IMR-90 (cell line): Measurements from ENCODE around the gene CLEC2A. TPM values are rescaled to one million over a fixed set of nuclear protein-coding genes. Genes with fewer than 3 reads are reported as not detected.

Experiments
- ATAC-seq: fragments of 200-7000 bp; cut with Tn5 transposase; 2 replicates; pipeline ENCODE4 v1.9.1; 2020; ENCODE audit warnings: low read depth, mild to moderate bottlenecking, moderate library complexity
- BruUV-seq: library from RNA; stranded (reverse); fragments of 400-500 nt; replicated peaks from 2 replicates; lab custom pipeline; 2021; lab: Mats Ljungman, UMichigan
- CTCF ChIA-PET: fragments of 300-600 bp; formaldehyde crosslinking; extraction: SDS; loops from one replicate; lab custom pipeline; 2021; ENCODE audit warnings: antibody characterized with exemption; lab: Yijun Ruan, JAX
- POLR2A ChIA-PET: fragments of 300-600 bp; sonication (Branson Sonifier 250); formaldehyde crosslinking; loops from one replicate; lab custom pipeline; 2022; ENCODE audit warnings: antibody characterized with exemption; ENCODE audit not compliant: unreplicated experiment; lab: Charles Lee
- DNase-seq: peaks from one replicate; pipeline ENCODE4 v3.0.0; 2013
- H2AFZ ChIP-seq: replicated peaks from 2 replicates; pipeline ENCODE3; 2013; ENCODE audit warnings: low read length, mild to moderate bottlenecking; ENCODE audit not compliant: poor library complexity
- H2AK5ac ChIP-seq: 2 replicates; pipeline ENCODE4 v1.6.1; 2013; ENCODE audit warnings: low read depth, low read length, inconsistent platforms
- H2AK9ac ChIP-seq: replicated peaks from 2 replicates; pipeline ENCODE3; 2013; ENCODE audit warnings: mild to moderate bottlenecking, low read depth, low read length, moderate library complexity; ENCODE audit not compliant: poor library complexity
- H2BK120ac ChIP-seq: 2 replicates; pipeline ENCODE4 v1.6.1; 2013; ENCODE audit warnings: low read depth, low read length, inconsistent platforms
- H2BK15ac ChIP-seq: 3 replicates; pipeline ENCODE4 v1.6.1; 2013; ENCODE audit warnings: low read depth, low read length, inconsistent platforms
- H2BK20ac ChIP-seq: 2 replicates; pipeline ENCODE4 v1.6.1; 2013; ENCODE audit warnings: low read depth, mild to moderate bottlenecking, inconsistent platforms, low read length, moderate library complexity
- H2BK5ac ChIP-seq: 2 replicates; pipeline ENCODE4 v1.6.1; 2013; ENCODE audit warnings: mild to moderate bottlenecking, low read depth, low read length, inconsistent platforms; ENCODE audit not compliant: poor library complexity, severe bottlenecking
- H3K14ac ChIP-seq: replicated peaks from 2 replicates; pipeline ENCODE4 v1.6.1; 2013; ENCODE audit warnings: low read depth, low read length, inconsistent platforms
- H3K18ac ChIP-seq: 2 replicates; pipeline ENCODE4 v1.6.1; 2013; ENCODE audit warnings: low read depth, low read length, control low read depth
- H3K23ac ChIP-seq: 2 replicates; pipeline ENCODE4 v1.6.1; 2013; ENCODE audit warnings: low read depth, low read length, inconsistent platforms
- H3K27ac ChIP-seq: 2 replicates; pipeline ENCODE4 v1.5.1; 2013; ENCODE audit warnings: mild to moderate bottlenecking, control low read depth, low read length; ENCODE audit not compliant: insufficient read depth
- H3K27me3 ChIP-seq: 2 replicates; pipeline ENCODE4 v1.6.1; 2013; ENCODE audit warnings: low read length; ENCODE audit not compliant: control insufficient read depth, insufficient read depth
- H3K36me3 ChIP-seq: 2 replicates; pipeline ENCODE4 v1.6.1; 2013; ENCODE audit warnings: low read length, mixed read lengths; ENCODE audit not compliant: control insufficient read depth, insufficient read depth
- H3K4ac ChIP-seq: 2 replicates; pipeline ENCODE4 v1.6.1; 2013; ENCODE audit warnings: low read depth, low read length, inconsistent platforms
- H3K4me1 ChIP-seq: 2 replicates; pipeline ENCODE4 v1.6.1; 2013; ENCODE audit warnings: low read length, mixed read lengths; ENCODE audit not compliant: control insufficient read depth, insufficient read depth
- H3K4me2 ChIP-seq: 2 replicates; pipeline ENCODE4 v1.6.1; 2013; ENCODE audit warnings: low read depth, mild to moderate bottlenecking, control low read depth, low read length, moderate library complexity
- H3K4me3 ChIP-seq: 2 replicates; pipeline ENCODE4 v1.5.1; 2013; ENCODE audit warnings: low read depth, mild to moderate bottlenecking, control low read depth, low read length, moderate library complexity; ENCODE audit not compliant: insufficient read depth
- H3K56ac ChIP-seq: 2 replicates; pipeline ENCODE4 v1.6.1; 2013; ENCODE audit warnings: low read length, inconsistent platforms; ENCODE audit not compliant: insufficient read depth; ENCODE audit errors: extremely low read depth
- H3K79me1 ChIP-seq, 2 experiments: 2 replicates each; pipeline ENCODE4 v1.6.1; 2013; ENCODE audit warnings: low read length in 2 of 2, inconsistent platforms in 1 of 2, low read depth in 1 of 2
- H3K9ac ChIP-seq: 2 replicates; pipeline ENCODE4 v1.6.1; 2013; ENCODE audit warnings: low read depth, low read length, control low read depth
- H3K9me1 ChIP-seq: 2 replicates; pipeline ENCODE4 v1.6.1; 2013; ENCODE audit warnings: low read length, inconsistent platforms; ENCODE audit not compliant: insufficient read depth
- H3K9me3 ChIP-seq: 2 replicates; pipeline ENCODE4 v1.6.1; 2013; ENCODE audit warnings: low read length; ENCODE audit not compliant: control insufficient read depth, insufficient read depth
- H4K20me1 ChIP-seq: 2 replicates; pipeline ENCODE4 v1.6.1; 2013; ENCODE audit warnings: low read length, inconsistent platforms; ENCODE audit not compliant: insufficient read depth
- H4K5ac ChIP-seq: 2 replicates; pipeline ENCODE4 v1.6.1; 2013; ENCODE audit warnings: mild to moderate bottlenecking, low read depth, low read length, control low read depth
- H4K8ac ChIP-seq, 2 experiments: 2 replicates each; pipeline ENCODE4 v1.6.1; 2013; ENCODE audit warnings: low read depth in 2 of 2, low read length in 2 of 2, control low read depth in 1 of 2, inconsistent platforms in 1 of 2
- H4K91ac ChIP-seq: 2 replicates; pipeline ENCODE4 v1.6.1; 2013; ENCODE audit warnings: low read depth, low read length, inconsistent platforms; ENCODE audit not compliant: insufficient read depth
- MAFK ChIP-seq: IDR thresholded peaks from 2 replicates; pipeline ENCODE4 v1.6.1; 2012; ENCODE audit warnings: low read depth, low read length, improper control_type of control experiment
- MAZ ChIP-seq: IDR thresholded peaks from 2 replicates; pipeline ENCODE4 v1.6.1; 2012; ENCODE audit warnings: low read depth, mild to moderate bottlenecking, low read length, improper control_type of control experiment, moderate library complexity, borderline replicate concordance
- WGBS, 2 experiments: methylation state at CpG; one replicate each; pipeline versions ENCODE4 v1.1.5 to v1.1.7; 2013; ENCODE audit warnings: missing lambda C conversion rate in 2 of 2; ENCODE audit not compliant: insufficient read length in 1 of 2; ENCODE audit errors: extremely low coverage in 2 of 2; 5-methylcytosine and 5-hydroxymethylcytosine counted together
- dilution Hi-C: fragments of 300-500 bp; cut with HindIII; formaldehyde crosslinking; loops from one replicate; pipeline ENCODE4 v1.14.3; 2018; ENCODE audit warnings: low sequenced_read_pairs; ENCODE audit not compliant: unreplicated experiment
- in situ Hi-C: fragments of 300-500 bp; cut with MboI; formaldehyde crosslinking; loops from 3 replicates; pipeline ENCODE4 v1.14.3; 2019; ENCODE audit warnings: low sequenced_read_pairs, inconsistent platforms, mixed read lengths
- intact Hi-C: fragments of 100-400 bp; cut with micrococcal nuclease; formaldehyde crosslinking; loops from 2 replicates; pipeline ENCODE4 v1.10.0; 2022
- polyA plus RNA-seq, 3 experiments: library from polyadenylated mRNA; depleted of rRNA; stranded (reverse); fragments of >200 nt; gene quantifications; 2 replicates each; pipeline ENCODE4 v1.2.3, GENCODE V29; 2012; ENCODE audit warnings: low replicate concordance in 1 of 3
- total RNA-seq: library from RNA; depleted of rRNA; stranded (reverse); fragments of >200 nt; gene quantifications from 2 replicates; pipeline ENCODE4 v1.2.3, GENCODE V29; 2012
- TF ChIP-seq, protein P1 (sequence below): fragments of 150-350 bp; IDR thresholded peaks from 2 replicates; pipeline ENCODE4 v1.6.1; 2016; ENCODE audit warnings: low read depth, mild to moderate bottlenecking, low read length, moderate library complexity, borderline replicate concordance

The CLEC2A gene
- total and polyA plus RNA-seq, 2 of the 4 experiments (the other 2 are of a cell fraction): not detected

DNA sequence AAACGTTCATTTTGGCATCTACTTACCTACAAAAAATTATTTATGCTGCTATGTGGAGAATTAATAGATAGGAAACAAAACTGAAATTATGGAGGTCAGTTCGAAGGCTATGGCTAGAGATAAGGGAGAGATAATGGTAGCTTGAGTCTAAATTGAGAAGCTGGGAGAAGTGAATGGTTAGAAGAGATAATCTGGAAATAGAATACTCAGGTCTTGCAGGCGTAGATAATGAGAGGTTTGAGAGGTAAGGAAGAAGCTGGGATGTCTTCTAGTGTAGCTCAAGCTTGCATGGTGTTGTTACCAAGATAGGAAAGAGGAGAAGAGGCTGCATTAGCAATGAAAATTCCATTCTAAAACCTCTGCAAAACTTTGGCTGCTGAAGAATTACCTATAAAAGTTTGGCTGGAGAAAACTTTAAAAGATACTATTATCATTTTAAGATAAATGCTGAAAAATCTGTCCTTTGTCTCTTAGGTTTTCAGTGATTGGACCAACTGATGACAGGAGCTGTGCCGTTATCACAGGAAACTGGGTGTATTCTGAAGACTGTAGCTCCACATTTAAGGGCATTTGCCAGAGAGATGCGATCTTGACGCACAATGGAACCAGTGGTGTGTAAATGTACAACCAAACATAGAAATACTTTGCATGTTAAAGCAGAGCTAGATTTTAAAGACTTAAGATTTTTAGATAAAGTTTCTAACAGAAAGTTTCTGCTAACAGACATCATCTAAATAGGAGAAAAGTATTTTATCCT is 36.8 kb downstream of the CLEC2A start:
- Histone ChIP-seq H4K91ac (no peak overlapping the region), H3K9me1 (no peaks in the 10 kb centered on the region), H4K5ac (no peak overlapping the region), H2AK9ac (no peak overlapping the region), H3K9me3 (no peaks in the 10 kb centered on the region), H2AFZ (no peak overlapping the region), H2BK15ac (no peak overlapping the region), H4K8ac (no peak overlapping the region), H3K9ac (no peak overlapping the region), H3K4me2 (no peak overlapping the region), H3K18ac (no peak overlapping the region), H3K4ac (no peak overlapping the region), H3K36me3 (no peaks in the 10 kb centered on the region), H3K79me1 (no peaks in the 10 kb centered on the region), H2BK5ac (no peak overlapping the region), H2BK120ac (no peak overlapping the region), H3K4me1 (no peaks in the 10 kb centered on the region), H3K23ac (no peak overlapping the region), H2AK5ac (no peak overlapping the region), H3K27me3 (no peaks in the 10 kb centered on the region; the same call in 1 of the 2 replicates), H3K27ac (no peak overlapping the region), H2BK20ac (no peak overlapping the region), H3K4me3 (no peak overlapping the region), H4K20me1 (no peaks in the 10 kb centered on the region), H3K56ac (no peak overlapping the region), H3K14ac (no peak overlapping the region)
- ATAC-seq (no peak), DNase-seq (no peak)
- intact Hi-C loops: no loop called here
- no TSS peak for BruUV-seq
- 29% methylated on average over 1 of the region's 6 CpGs; no CpG with 5 or more reads in 1 of the 2 experiments for WGBS, 2 experiments
- dilution Hi-C loops: no loop called here
- TF ChIP-seq, protein P1, sequence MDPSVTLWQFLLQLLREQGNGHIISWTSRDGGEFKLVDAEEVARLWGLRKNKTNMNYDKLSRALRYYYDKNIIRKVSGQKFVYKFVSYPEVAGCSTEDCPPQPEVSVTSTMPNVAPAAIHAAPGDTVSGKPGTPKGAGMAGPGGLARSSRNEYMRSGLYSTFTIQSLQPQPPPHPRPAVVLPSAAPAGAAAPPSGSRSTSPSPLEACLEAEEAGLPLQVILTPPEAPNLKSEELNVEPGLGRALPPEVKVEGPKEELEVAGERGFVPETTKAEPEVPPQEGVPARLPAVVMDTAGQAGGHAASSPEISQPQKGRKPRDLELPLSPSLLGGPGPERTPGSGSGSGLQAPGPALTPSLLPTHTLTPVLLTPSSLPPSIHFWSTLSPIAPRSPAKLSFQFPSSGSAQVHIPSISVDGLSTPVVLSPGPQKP: no peak
- TF ChIP-seq MAZ (no peak), MAFK (no peak)
- POLR2A ChIA-PET: no interaction called here
- in situ Hi-C loops: no loop called here
- CTCF ChIA-PET: no interaction called here
